ENCODE data around the gene MAGEA2. TPM values are rescaled to one million over a fixed set of nuclear protein-coding genes. Genes with fewer than 3 reads are reported as not detected.
"Not testable (repeated sequence)": the region's sequence is repeated elsewhere in the genome, so short reads cannot be mapped to it uniquely, and the experiment has no call there.

MAGEA2 gene
- total RNA-seq, 1 donor from 2014 or later: not detected

DNA sequence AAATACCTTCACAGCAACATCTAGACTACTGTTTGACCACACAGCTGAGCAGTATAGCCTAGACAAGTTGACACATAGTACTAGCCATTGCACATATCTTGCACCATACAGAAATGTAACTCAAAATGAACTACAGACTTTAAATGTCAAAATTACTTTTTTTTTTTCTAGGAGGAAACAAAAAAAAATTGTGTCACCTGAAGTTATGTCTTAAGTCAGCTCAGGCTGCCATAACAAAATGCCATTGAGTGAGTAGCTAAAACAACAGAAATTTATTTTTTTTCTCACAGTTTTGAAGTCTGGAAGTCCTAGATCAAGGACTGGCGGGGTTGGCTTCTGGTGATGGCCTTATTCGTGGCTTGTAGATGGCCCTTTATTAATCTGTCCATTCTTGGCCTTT, 44.5 kb downstream of the MAGEA2 start, which contains the start of gene CSAG2:
CSAG2 (minus strand) TSS at position 101 of the 400 bp plus-strand sequence. CDS start 161 bp downstream, outside the sequence.
- intact Hi-C loops (cut with micrococcal nuclease): not testable (repeated sequence)

GRCh38 chrX:152706500-152706899, 47.1 kb downstream of the MAGEA2 start:
- intact Hi-C loops (cut with micrococcal nuclease): not testable (repeated sequence)

GRCh38 chrX:152700390-152700789, 53.3 kb downstream of the MAGEA2 start:
- intact Hi-C loops (cut with micrococcal nuclease): not testable (repeated sequence)

Other genes with a start within 250 kb of the MAGEA2 start
- 0.02 TPM in 1 of 2 replicates, not detected in the other for gene GABRQ, start 115.9 kb downstream of the MAGEA2 start, total RNA-seq
- gene MAGEA3, start 55.0 kb downstream of the MAGEA2 start, total RNA-seq: not detected in 2 replicates
- not detected in 2 replicates for gene CSAG2, start 44.6 kb downstream of the MAGEA2 start, total RNA-seq
- gene MAGEA2B, start 39.2 kb downstream of the MAGEA2 start, total RNA-seq: not detected in 2 replicates
- not detected in 2 replicates for gene CSAG1, start 20.1 kb downstream of the MAGEA2 start, total RNA-seq
- not detected in 2 replicates for gene MAGEA12, start 20.1 kb downstream of the MAGEA2 start, total RNA-seq
- 0.73 TPM in 1 of 2 replicates, not detected in the other for gene CSAG3, start 5.4 kb upstream of the MAGEA2 start, total RNA-seq
- gene MAGEA6, start 15.8 kb upstream of the MAGEA2 start, total RNA-seq: not detected in 2 replicates
- 9.1 and 9.5 TPM in 2 replicates for gene CETN2, start 76.9 kb upstream of the MAGEA2 start, total RNA-seq
- 14.6 and 14.8 TPM in 2 replicates for gene NSDHL, start 77.2 kb upstream of the MAGEA2 start, total RNA-seq
- gene ZNF185, start 144.2 kb upstream of the MAGEA2 start, total RNA-seq: 0.59 and 0.82 TPM in 2 replicates
- gene PNMA5, start 240.3 kb upstream of the MAGEA2 start, total RNA-seq: 0.09 and 0.14 TPM in 2 replicates